HepG2 (cell line): Measurements from ENCODE around the gene SCAMP3. TPM values are rescaled to one million over a fixed set of nuclear protein-coding genes. Genes with fewer than 3 reads are reported as not detected.

Experiments used
- ATAC-seq: fragments of 200-7000 bp; cut with Tn5 transposase; 3 replicates; pipeline ENCODE4 v1.9.1; 2020; ENCODE audit warnings: mild to moderate bottlenecking, moderate library complexity
- BruUV-seq: library from RNA; stranded (reverse); fragments of 400-500 nt; replicated peaks from 2 replicates; lab custom pipeline; 2021; lab: Mats Ljungman, UMichigan
- CTCF ChIA-PET: fragments of 300-600 bp; formaldehyde crosslinking; extraction: SDS; loops from one replicate; lab custom pipeline; 2021; ENCODE audit warnings: low total read pairs, inconsistent platforms, low intra/inter-chr PET ratio; lab: Yijun Ruan, JAX
- POLR2A ChIA-PET: fragments of 350-600 bp; sonication (Branson Sonifier 250); formaldehyde crosslinking; loops from one replicate; lab custom pipeline; 2020; ENCODE audit warnings: antibody characterized with exemption, inconsistent platforms; lab: Yijun Ruan, JAX
- DNase-seq: peaks from one replicate; pipeline ENCODE4 v3.0.0-alpha.2; 2015; ENCODE audit warnings: low spot score
- FAIRE-seq: peaks from 3 replicates; lab custom pipeline; 2011; peaks lifted over from hg19 to GRCh38; lab: Jason Lieb, UNC
- H2AFZ ChIP-seq: one replicate; pipeline ENCODE4 v1.6.1; 2011; ENCODE audit warnings: low read length, inconsistent platforms
- H3K27ac ChIP-seq: fragments of 300-600 bp; 3 replicates; pipeline ENCODE4 v1.8.0; 2011; ENCODE audit warnings: mixed run types, mild to moderate bottlenecking, mixed read lengths, low read length, inconsistent platforms; ENCODE audit not compliant: insufficient read depth; ENCODE audit errors: extremely low read length
- H3K27me3 ChIP-seq, 2 experiments: fragments of 200-600 bp in 1 of 2; 2 replicates in 1 of 2; 3 replicates in 1 of 2; pipeline versions ENCODE4 v1.6.0 to v1.8.0; 2011; ENCODE audit warnings: low read length in 2 of 2, mild to moderate bottlenecking in 2 of 2, moderate library complexity in 2 of 2, inconsistent platforms in 1 of 2; ENCODE audit not compliant: insufficient read depth in 2 of 2, control insufficient read depth in 1 of 2
- H3K36me3 ChIP-seq, 2 experiments: fragments of 200-600 bp in 1 of 2; replicated peaks in 1 of 2; 2 replicates in 1 of 2; 3 replicates in 1 of 2; pipeline versions ENCODE4 v1.5.1 to v1.8.0; 2011; ENCODE audit warnings: low read length in 2 of 2, inconsistent platforms in 1 of 2; ENCODE audit not compliant: insufficient read depth in 2 of 2, control insufficient read depth in 1 of 2
- H3K4me1 ChIP-seq: 2 replicates; pipeline ENCODE4 v1.5.1; 2012; ENCODE audit warnings: low read length, inconsistent platforms; ENCODE audit not compliant: insufficient read depth
- H3K4me2 ChIP-seq: 2 replicates; pipeline ENCODE4 v1.6.0; 2011; ENCODE audit warnings: low read depth, low read length, inconsistent platforms
- H3K4me3 ChIP-seq, 3 experiments: fragments of 200-600 bp in 1 of 3; sonication (generic), shearing (Covaris generic) in 1 of 3; replicated peaks in 1 of 3; 2 replicates each; pipeline ENCODE4 v1.5.1; 2011 to 2016; ENCODE audit warnings: low read length in 3 of 3, inconsistent platforms in 2 of 3, low read depth in 2 of 3, mild to moderate bottlenecking in 2 of 3, control low read depth in 1 of 3, mixed read lengths in 1 of 3; ENCODE audit not compliant: insufficient read depth in 1 of 3
- H3K79me2 ChIP-seq: one replicate; pipeline ENCODE4 v1.6.1; 2011; ENCODE audit warnings: low read length, inconsistent platforms; ENCODE audit not compliant: insufficient read depth
- H3K9ac ChIP-seq: 2 replicates; pipeline ENCODE4 v1.6.0; 2011; ENCODE audit warnings: mild to moderate bottlenecking, low read depth, low read length, inconsistent platforms; ENCODE audit not compliant: insufficient read depth
- H3K9me3 ChIP-seq: 2 replicates; pipeline ENCODE4 v1.5.1; 2012; ENCODE audit warnings: mild to moderate bottlenecking, low read length
- H4K20me1 ChIP-seq: 2 replicates; pipeline ENCODE4 v1.6.0; 2011; ENCODE audit warnings: inconsistent platforms, mild to moderate bottlenecking, low read length, moderate library complexity; ENCODE audit not compliant: insufficient read depth
- CBFB ChIP-seq: sonication (generic); formaldehyde crosslinking; IDR thresholded peaks from 2 replicates; pipeline ENCODE4 v1.4.0; 2020; ENCODE audit warnings: missing genetic modification reagents
- DMAP1 ChIP-seq: IDR thresholded peaks from 2 replicates; pipeline ENCODE4 v1.6.1; 2016
- EED ChIP-seq: sonication (generic); formaldehyde crosslinking; IDR thresholded peaks from 2 replicates; pipeline ENCODE4 v1.5.0; 2020; ENCODE audit warnings: mild to moderate bottlenecking, missing genetic modification reagents
- MAZ ChIP-seq, 2 experiments: sonication (generic) in 1 of 2; formaldehyde crosslinking in 1 of 2; IDR thresholded peaks; 2 replicates each; pipeline versions ENCODE4 v1.5.0 to v1.6.1; 2012 to 2020; ENCODE audit warnings: low read depth in 2 of 2, mild to moderate bottlenecking in 2 of 2, borderline replicate concordance in 1 of 2, improper control_type of control experiment in 1 of 2, low read length in 1 of 2, missing genetic modification reagents in 1 of 2, moderate library complexity in 1 of 2
- MXD4 ChIP-seq: IDR thresholded peaks from 2 replicates; pipeline ENCODE4 v1.6.1; 2016; ENCODE audit warnings: mild to moderate bottlenecking, missing biosample characterization, missing genetic modification reagents
- NONO ChIP-seq, 2 experiments: fragments of 450-650 bp in 1 of 2; sonication (generic) in 1 of 2; formaldehyde crosslinking in 1 of 2; IDR thresholded peaks in 1 of 2; conservative IDR thresholded peaks in 1 of 2; 2 replicates each; pipeline versions ENCODE4 v1.6.1 to v1.8.0; 2017 to 2022; ENCODE audit warnings: mild to moderate bottlenecking in 1 of 2, missing genetic modification reagents in 1 of 2, moderate library complexity in 1 of 2
- POLR2A ChIP-seq, 2 experiments: IDR thresholded peaks; 2 replicates each; pipeline ENCODE4 v1.6.1; 2011; ENCODE audit warnings: low read depth in 2 of 2, low read length in 2 of 2, mild to moderate bottlenecking in 1 of 2, moderate library complexity in 1 of 2; ENCODE audit not compliant: insufficient read depth in 1 of 2
- REST ChIP-seq, 2 experiments: IDR thresholded peaks; 2 replicates each; pipeline ENCODE4 v1.6.1; 2011 to 2012; ENCODE audit warnings: low read length in 2 of 2, borderline replicate concordance in 1 of 2, low read depth in 1 of 2, mild to moderate bottlenecking in 1 of 2, moderate library complexity in 1 of 2
- TMF1 ChIP-seq: sonication (generic); formaldehyde crosslinking; IDR thresholded peaks from 2 replicates; pipeline ENCODE4 v1.8.1; 2022; ENCODE audit warnings: low read depth, missing genetic modification reagents
- ZNF280B ChIP-seq: sonication (generic); formaldehyde crosslinking; IDR thresholded peaks from 2 replicates; pipeline ENCODE4 v1.5.0; 2020; ENCODE audit warnings: missing genetic modification reagents, mild to moderate bottlenecking, borderline replicate concordance
- ZNF776 ChIP-seq: sonication (generic); formaldehyde crosslinking; IDR thresholded peaks from 2 replicates; pipeline ENCODE4 v1.4.0; 2020; ENCODE audit warnings: mild to moderate bottlenecking, missing genetic modification reagents
- WGBS: methylation state at CpG from one replicate; pipeline ENCODE4 v1.1.6; 2017; ENCODE audit warnings: low lambda C conversion rate; 5-methylcytosine and 5-hydroxymethylcytosine counted together
- in situ Hi-C: cut with HindIII; loops from 2 replicates; pipeline ENCODE4 v1.10.0; 2017; ENCODE audit warnings: low pct_unique_long_range_greater_than_20kb; ENCODE audit not compliant: extremely low pct_ligation_motif_present
- intact Hi-C: fragments of 100-400 bp; cut with micrococcal nuclease; formaldehyde crosslinking; loops from one replicate; pipeline ENCODE4 v1.10.0; 2022; ENCODE audit not compliant: unreplicated experiment
- polyA plus RNA-seq, 8 experiments: library from polyadenylated mRNA; depleted of rRNA in 3 of 8; stranded (reverse) in 7 of 8; unstranded in 1 of 8; fragments of >200 nt; fragmentation: Illumina TruSeq in 4 of 8; extraction: Trizol in 4 of 8; gene quantifications; 2 replicates each; pipeline versions ENCODE4 v1.2.1 to v1.2.3, GENCODE V29; 2011 to 2016; ENCODE audit warnings: low read depth in 4 of 8, missing spikeins in 1 of 8, mixed read lengths in 1 of 8; ENCODE audit not compliant: insufficient read depth in 1 of 8
- total RNA-seq, 5 experiments: library from RNA; depleted of rRNA; stranded (reverse); fragments of >200 nt; fragmentation: Illumina TruSeq; extraction: Trizol; gene quantifications; 2 replicates each; pipeline ENCODE4 v1.2.3, GENCODE V29; 2016; ENCODE audit warnings: low read depth in 1 of 5
- TF ChIP-seq, protein P1 (sequence below): sonication (generic); formaldehyde crosslinking; IDR thresholded peaks from 2 replicates; pipeline ENCODE4 v1.8.1; 2023; ENCODE audit warnings: mild to moderate bottlenecking, missing genetic modification reagents
- TF ChIP-seq, protein P2 (sequence below): sonication (generic); formaldehyde crosslinking; conservative IDR thresholded peaks from 2 replicates; pipeline ENCODE4 v1.8.0; 2022; ENCODE audit warnings: mild to moderate bottlenecking, moderate library complexity, missing genetic modification reagents

SCAMP3 gene
- total and polyA plus RNA-seq, 2 of the 13 experiments (the other 11 are each of a cell fraction or from before 2014, with no cell fraction given), result 46.8 to 83.3 TPM

- Histone ChIP-seq H4K20me1 (no peaks in the 10 kb centered on the region), H3K9me3 (no peaks in the 10 kb centered on the region), H3K4me3 (peak overlapping the region; percentile 96 to 99 (median 98)), H3K9ac (peak overlapping the region; percentile 100), H3K27me3 (peaks cover 0 to 9% of the 10 kb centered on the region in 2 experiments; a peak in 1 of 5 replicates), H3K4me1 (peaks cover 29% of the 10 kb centered on the region), H2AFZ (no peak overlapping the region), H3K27ac (peak overlapping the region; percentile 98), H3K79me2 (peaks cover 13% of the 10 kb centered on the region), H3K36me3 (peaks cover 3 to 5% of the 10 kb centered on the region in 2 experiments; a peak in 3 of 5 replicates), H3K4me2 (peak overlapping the region; percentile 100)
- ChIA-PET POLR2A (interaction anchor here (0.6 to 3.5 kb wide), 8 partner anchors 16 to 410 kb away, joined by 3 to 19 read pairs (median 3); partner anchors contain the start of genes FDPS and SCAMP3), CTCF (no interaction called here)
- BruUV-seq, result TSS peak; percentile 91
- intact Hi-C loops, result loop anchor here (5.0 to 10.0 kb wide), 2 partner anchors 95 to 113 kb away; partner anchors contain the start of genes FDPS, PKLR and RUSC1
- FAIRE-seq, result peak; percentile 56
- WGBS, result 12% methylated on average over 3 of the region's 13 CpGs
- no peak for ATAC-seq
- in situ Hi-C loops, result loop anchor here (10.0 kb wide), 1 partner anchor 385 kb away; no protein-coding TSS in a partner anchor
- no peak for DNase-seq
- TF ChIP-seq REST (IDR thresholded peaks at IDR 0.05; ENCODE audit: borderline replicate concordance in 1 of 2, low read depth in 1 of 2, low read length in 2 of 2), result peak in 1 of 2 experiments; percentile 43; a peak in 1 of 4 replicates
- no peak for TF ChIP-seq NONO (IDR thresholded peaks at IDR 0.05)
- TF ChIP-seq NONO (CRISPR knock-in tag; conservative IDR thresholded peaks at IDR 0.05), result 0 out of 2 replicates have a peak, but pooled peaks have one; percentile 23
- TF ChIP-seq ZNF776 (CRISPR knock-in tag), result 0 out of 2 replicates have a peak, but pooled peaks have one; percentile 2
- no peak for TF ChIP-seq MXD4 (CRISPR knock-in tag)
- TF ChIP-seq MAZ (IDR thresholded peaks at IDR 0.05; ENCODE audit: borderline replicate concordance, low read depth, low read length), result no peak; the same call in 1 of the 2 replicates
- peak; percentile 30 for TF ChIP-seq MAZ (CRISPR knock-in tag; IDR thresholded peaks at IDR 0.05; ENCODE audit: low read depth)
- TF ChIP-seq, protein P1, sequence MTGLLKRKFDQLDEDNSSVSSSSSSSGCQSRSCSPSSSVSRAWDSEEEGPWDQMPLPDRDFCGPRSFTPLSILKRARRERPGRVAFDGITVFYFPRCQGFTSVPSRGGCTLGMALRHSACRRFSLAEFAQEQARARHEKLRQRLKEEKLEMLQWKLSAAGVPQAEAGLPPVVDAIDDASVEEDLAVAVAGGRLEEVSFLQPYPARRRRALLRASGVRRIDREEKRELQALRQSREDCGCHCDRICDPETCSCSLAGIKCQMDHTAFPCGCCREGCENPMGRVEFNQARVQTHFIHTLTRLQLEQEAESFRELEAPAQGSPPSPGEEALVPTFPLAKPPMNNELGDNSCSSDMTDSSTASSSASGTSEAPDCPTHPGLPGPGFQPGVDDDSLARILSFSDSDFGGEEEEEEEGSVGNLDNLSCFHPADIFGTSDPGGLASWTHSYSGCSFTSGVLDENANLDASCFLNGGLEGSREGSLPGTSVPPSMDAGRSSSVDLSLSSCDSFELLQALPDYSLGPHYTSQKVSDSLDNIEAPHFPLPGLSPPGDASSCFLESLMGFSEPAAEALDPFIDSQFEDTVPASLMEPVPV (CRISPR knock-in tag), result 0 out of 2 replicates have a peak, but pooled peaks have one; percentile 2
- peak in 1 of 2 experiments; percentile 8; a peak in 1 of 4 replicates for TF ChIP-seq POLR2A (IDR thresholded peaks at IDR 0.05; ENCODE audit: insufficient read depth in 1 of 2, low read depth in 2 of 2, low read length in 2 of 2)
- 0 out of 2 replicates have a peak, but pooled peaks have one; percentile 1 for TF ChIP-seq EED (CRISPR knock-in tag)
- TF ChIP-seq TMF1, result 0 out of 2 replicates have a peak, but pooled peaks have one; percentile 5
- 0 out of 2 replicates have a peak, but pooled peaks have one; percentile 27 for TF ChIP-seq ZNF280B (CRISPR knock-in tag)
- TF ChIP-seq CBFB (CRISPR knock-in tag), result 0 out of 2 replicates have a peak, but pooled peaks have one; percentile 15
- TF ChIP-seq, protein P2, sequence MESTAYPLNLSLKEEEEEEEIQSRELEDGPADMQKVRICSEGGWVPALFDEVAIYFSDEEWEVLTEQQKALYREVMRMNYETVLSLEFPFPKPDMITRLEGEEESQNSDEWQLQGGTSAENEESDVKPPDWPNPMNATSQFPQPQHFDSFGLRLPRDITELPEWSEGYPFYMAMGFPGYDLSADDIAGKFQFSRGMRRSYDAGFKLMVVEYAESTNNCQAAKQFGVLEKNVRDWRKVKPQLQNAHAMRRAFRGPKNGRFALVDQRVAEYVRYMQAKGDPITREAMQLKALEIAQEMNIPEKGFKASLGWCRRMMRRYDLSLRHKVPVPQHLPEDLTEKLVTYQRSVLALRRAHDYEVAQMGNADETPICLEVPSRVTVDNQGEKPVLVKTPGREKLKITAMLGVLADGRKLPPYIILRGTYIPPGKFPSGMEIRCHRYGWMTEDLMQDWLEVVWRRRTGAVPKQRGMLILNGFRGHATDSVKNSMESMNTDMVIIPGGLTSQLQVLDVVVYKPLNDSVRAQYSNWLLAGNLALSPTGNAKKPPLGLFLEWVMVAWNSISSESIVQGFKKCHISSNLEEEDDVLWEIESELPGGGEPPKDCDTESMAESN, result peak; percentile 33
- peak; percentile 61; the same call in 1 of the 2 replicates for TF ChIP-seq DMAP1 (CRISPR knock-in tag)
Measured at GRCh38 chr1:155209312-155209721, 52.8 kb downstream of the SCAMP3 start.
